Upper lobe of left lung (tissue), 4 donors: ENCODE measurements around the gene OLFML1.

Experiments used
- CTCF ChIP-seq, 6 experiments: fragments of 450-650 bp in 4 of 6; fragments of 200-600 bp in 2 of 6; sonication (generic) in 2 of 6; IDR thresholded peaks; one replicate each; pipeline ENCODE4 v1.5.1; 2016 to 2019; ENCODE audit warnings: antibody characterized with exemption in 6 of 6
- POLR2A ChIP-seq, 4 donors: fragments of 450-650 bp; IDR thresholded peaks; one replicate each; pipeline ENCODE4 v1.5.1; 2016 to 2017; ENCODE audit warnings: antibody characterized with exemption in 4 of 4, mild to moderate bottlenecking in 2 of 4
- POLR2AphosphoS5 ChIP-seq, 2 donors: sonication (generic); formaldehyde crosslinking; IDR thresholded peaks; one replicate each; pipeline ENCODE4 v1.5.1; 2017; ENCODE audit warnings: antibody characterized with exemption in 2 of 2

- TF ChIP-seq CTCF (IDR thresholded peaks at IDR 0.05) (no peak), POLR2A (IDR thresholded peaks at IDR 0.05) (no peak), POLR2AphosphoS5 (IDR thresholded peaks at IDR 0.05) (no peak)
Measured at GRCh38 chr11:7534042-7534378, 48.7 kb downstream of the OLFML1 start.
